ENCODE results near the gene GLT8D1. TPM values are rescaled to one million over a fixed set of nuclear protein-coding genes. Genes with fewer than 3 reads are reported as not detected.

Gene GLT8D1
- total and polyA plus RNA-seq, 2 experiments from 2014 or later: 30.0 to 40.8 TPM

DNA sequence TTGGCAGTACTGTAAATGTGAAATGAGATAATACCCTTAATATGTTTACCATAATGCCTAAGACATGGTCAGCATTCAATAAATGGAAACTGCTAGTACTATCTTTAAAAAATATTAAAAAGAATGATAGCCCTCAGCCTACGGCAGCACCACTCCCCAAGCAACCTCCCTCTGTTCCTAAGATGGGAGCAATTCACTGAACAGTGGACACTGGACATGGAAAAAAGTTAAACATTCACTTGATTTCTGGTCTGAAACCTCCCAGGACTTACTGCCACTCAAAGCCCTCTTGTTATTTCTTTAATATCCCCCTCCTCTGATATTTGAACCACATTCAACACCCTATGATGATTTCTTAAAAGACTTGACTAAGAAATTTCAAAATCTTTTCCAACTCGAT is 38.1 kb upstream of the GLT8D1 start:
- Mint-ChIP-seq H3K9me3 (no peaks in the 10 kb centered on the region), H3K36me3 (ENCODE audit: low read depth) (peaks cover 81% of the 10 kb centered on the region), H3K4me3 (no peak overlapping the region), H3K4me1 (no peaks in the 10 kb centered on the region), H3K27me3 (ENCODE audit: insufficient read depth, low read depth, poor library complexity) (no peaks in the 10 kb centered on the region), H3K27ac (no peak overlapping the region)
- H3K79me2 ChIP-seq (replicated peaks; ENCODE audit: insufficient read depth): no peaks in the 10 kb centered on the region
- TF ChIP-seq CREB1 (CRISPR knock-in tag; IDR thresholded peaks at IDR 0.05; ENCODE audit: low read depth) (no peak), EZH2 (IDR thresholded peaks at IDR 0.05; ENCODE audit: low read depth, unreplicated experiment) (no peak), NANOG (IDR thresholded peaks at IDR 0.05; ENCODE audit: borderline replicate concordance) (no peak), EZH2phosphoT487 (IDR thresholded peaks at IDR 0.05; ENCODE audit: unreplicated experiment) (no peak), JUNB (IDR thresholded peaks at IDR 0.05; ENCODE audit: unreplicated experiment) (no peak), ZNF114 (CRISPR knock-in tag; IDR thresholded peaks at IDR 0.05) (no peak)
- TF ChIP-seq, protein P1, sequence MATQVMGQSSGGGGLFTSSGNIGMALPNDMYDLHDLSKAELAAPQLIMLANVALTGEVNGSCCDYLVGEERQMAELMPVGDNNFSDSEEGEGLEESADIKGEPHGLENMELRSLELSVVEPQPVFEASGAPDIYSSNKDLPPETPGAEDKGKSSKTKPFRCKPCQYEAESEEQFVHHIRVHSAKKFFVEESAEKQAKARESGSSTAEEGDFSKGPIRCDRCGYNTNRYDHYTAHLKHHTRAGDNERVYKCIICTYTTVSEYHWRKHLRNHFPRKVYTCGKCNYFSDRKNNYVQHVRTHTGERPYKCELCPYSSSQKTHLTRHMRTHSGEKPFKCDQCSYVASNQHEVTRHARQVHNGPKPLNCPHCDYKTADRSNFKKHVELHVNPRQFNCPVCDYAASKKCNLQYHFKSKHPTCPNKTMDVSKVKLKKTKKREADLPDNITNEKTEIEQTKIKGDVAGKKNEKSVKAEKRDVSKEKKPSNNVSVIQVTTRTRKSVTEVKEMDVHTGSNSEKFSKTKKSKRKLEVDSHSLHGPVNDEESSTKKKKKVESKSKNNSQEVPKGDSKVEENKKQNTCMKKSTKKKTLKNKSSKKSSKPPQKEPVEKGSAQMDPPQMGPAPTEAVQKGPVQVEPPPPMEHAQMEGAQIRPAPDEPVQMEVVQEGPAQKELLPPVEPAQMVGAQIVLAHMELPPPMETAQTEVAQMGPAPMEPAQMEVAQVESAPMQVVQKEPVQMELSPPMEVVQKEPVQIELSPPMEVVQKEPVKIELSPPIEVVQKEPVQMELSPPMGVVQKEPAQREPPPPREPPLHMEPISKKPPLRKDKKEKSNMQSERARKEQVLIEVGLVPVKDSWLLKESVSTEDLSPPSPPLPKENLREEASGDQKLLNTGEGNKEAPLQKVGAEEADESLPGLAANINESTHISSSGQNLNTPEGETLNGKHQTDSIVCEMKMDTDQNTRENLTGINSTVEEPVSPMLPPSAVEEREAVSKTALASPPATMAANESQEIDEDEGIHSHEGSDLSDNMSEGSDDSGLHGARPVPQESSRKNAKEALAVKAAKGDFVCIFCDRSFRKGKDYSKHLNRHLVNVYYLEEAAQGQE (IDR thresholded peaks at IDR 0.05; ENCODE audit: unreplicated experiment): no peak
- TF ChIP-seq, protein P2, sequence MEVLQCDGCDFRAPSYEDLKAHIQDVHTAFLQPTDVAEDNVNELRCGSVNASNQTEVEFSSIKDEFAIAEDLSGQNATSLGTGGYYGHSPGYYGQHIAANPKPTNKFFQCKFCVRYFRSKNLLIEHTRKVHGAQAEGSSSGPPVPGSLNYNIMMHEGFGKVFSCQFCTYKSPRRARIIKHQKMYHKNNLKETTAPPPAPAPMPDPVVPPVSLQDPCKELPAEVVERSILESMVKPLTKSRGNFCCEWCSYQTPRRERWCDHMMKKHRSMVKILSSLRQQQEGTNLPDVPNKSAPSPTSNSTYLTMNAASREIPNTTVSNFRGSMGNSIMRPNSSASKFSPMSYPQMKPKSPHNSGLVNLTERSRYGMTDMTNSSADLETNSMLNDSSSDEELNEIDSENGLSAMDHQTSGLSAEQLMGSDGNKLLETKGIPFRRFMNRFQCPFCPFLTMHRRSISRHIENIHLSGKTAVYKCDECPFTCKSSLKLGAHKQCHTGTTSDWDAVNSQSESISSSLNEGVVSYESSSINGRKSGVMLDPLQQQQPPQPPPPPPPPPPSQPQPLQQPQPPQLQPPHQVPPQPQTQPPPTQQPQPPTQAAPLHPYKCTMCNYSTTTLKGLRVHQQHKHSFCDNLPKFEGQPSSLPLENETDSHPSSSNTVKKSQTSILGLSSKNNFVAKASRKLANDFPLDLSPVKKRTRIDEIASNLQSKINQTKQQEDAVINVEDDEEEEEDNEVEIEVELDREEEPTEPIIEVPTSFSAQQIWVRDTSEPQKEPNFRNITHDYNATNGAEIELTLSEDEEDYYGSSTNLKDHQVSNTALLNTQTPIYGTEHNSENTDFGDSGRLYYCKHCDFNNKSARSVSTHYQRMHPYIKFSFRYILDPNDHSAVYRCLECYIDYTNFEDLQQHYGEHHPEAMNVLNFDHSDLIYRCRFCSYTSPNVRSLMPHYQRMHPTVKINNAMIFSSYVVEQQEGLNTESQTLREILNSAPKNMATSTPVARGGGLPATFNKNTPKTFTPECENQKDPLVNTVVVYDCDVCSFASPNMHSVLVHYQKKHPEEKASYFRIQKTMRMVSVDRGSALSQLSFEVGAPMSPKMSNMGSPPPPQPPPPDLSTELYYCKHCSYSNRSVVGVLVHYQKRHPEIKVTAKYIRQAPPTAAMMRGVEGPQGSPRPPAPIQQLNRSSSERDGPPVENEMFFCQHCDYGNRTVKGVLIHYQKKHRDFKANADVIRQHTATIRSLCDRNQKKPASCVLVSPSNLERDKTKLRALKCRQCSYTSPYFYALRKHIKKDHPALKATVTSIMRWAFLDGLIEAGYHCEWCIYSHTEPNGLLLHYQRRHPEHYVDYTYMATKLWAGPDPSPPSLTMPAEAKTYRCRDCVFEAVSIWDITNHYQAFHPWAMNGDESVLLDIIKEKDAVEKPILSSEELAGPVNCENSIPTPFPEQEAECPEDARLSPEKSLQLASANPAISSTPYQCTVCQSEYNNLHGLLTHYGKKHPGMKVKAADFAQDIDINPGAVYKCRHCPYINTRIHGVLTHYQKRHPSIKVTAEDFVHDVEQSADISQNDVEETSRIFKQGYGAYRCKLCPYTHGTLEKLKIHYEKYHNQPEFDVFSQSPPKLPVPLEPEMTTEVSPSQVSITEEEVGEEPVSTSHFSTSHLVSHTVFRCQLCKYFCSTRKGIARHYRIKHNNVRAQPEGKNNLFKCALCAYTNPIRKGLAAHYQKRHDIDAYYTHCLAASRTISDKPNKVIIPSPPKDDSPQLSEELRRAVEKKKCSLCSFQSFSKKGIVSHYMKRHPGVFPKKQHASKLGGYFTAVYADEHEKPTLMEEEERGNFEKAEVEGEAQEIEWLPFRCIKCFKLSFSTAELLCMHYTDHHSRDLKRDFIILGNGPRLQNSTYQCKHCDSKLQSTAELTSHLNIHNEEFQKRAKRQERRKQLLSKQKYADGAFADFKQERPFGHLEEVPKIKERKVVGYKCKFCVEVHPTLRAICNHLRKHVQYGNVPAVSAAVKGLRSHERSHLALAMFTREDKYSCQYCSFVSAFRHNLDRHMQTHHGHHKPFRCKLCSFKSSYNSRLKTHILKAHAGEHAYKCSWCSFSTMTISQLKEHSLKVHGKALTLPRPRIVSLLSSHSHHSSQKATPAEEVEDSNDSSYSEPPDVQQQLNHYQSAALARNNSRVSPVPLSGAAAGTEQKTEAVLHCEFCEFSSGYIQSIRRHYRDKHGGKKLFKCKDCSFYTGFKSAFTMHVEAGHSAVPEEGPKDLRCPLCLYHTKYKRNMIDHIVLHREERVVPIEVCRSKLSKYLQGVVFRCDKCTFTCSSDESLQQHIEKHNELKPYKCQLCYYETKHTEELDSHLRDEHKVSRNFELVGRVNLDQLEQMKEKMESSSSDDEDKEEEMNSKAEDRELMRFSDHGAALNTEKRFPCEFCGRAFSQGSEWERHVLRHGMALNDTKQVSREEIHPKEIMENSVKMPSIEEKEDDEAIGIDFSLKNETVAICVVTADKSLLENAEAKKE (CRISPR knock-in tag; IDR thresholded peaks at IDR 0.05): no peak
- H3K27me3 ChIP-seq (ENCODE audit: insufficient read depth): no peaks in the 10 kb centered on the region
- no peaks in the 10 kb centered on the region for H3K4me1 ChIP-seq (ENCODE audit: insufficient read depth)
- H2AFZ ChIP-seq: no peak overlapping the region
- no peaks in the 10 kb centered on the region; the same call in 1 of the 2 replicates for H4K20me1 ChIP-seq (replicated peaks; ENCODE audit: insufficient read depth)
- no peaks in the 10 kb centered on the region for H3F3A ChIP-seq (replicated peaks; ENCODE audit: low read depth)
- ATAC-seq: no peak
- H3K4me3 ChIP-seq: no peak overlapping the region
- H3K27ac ChIP-seq (ENCODE audit: low read depth): no peak overlapping the region
- H3K9me2 ChIP-seq (ENCODE audit: insufficient read depth): no peaks in the 10 kb centered on the region
- DNase-seq (ENCODE audit: low spot score): no peak
- H3K36me3 ChIP-seq (ENCODE audit: insufficient read depth): peaks cover 47% of the 10 kb centered on the region
- H3K4me2 ChIP-seq: no peak overlapping the region

All from GM23338 (cell line).